Bronchial smooth muscle cell (primary cell): Measurements from ENCODE around the gene NIT2. TPM values are rescaled to one million over a fixed set of nuclear protein-coding genes. Genes with fewer than 3 reads are reported as not detected.

ENCODE experiments used
- total RNA-seq: library from RNA; depleted of rRNA; stranded (reverse); fragments of >200 nt; gene quantifications from 2 replicates; pipeline ENCODE4 v1.2.1, GENCODE V29; 2014

Gene NIT2
- 5.2 and 9.9 TPM in 2 replicates for total RNA-seq

GRCh38 chr3:100334488-100335351 is at the start of gene NIT2:
TSS of gene NIT2 (plus strand) at chr3:100334757. CDS start at chr3:100334792, 35 bp downstream.

GRCh38 chr3:100400780-100401673 is 66.5 kb downstream of the NIT2 start, which contains the start of the genes LNP1 and TOMM70:
TSS of gene LNP1 (plus strand) at chr3:100401539. CDS start at chr3:100429730, 28,191 bp downstream.
TSS of gene TOMM70 (minus strand) at chr3:100401089. CDS start at chr3:100400949, 140 bp downstream.

Other genes with a start within 250 kb of the NIT2 start
- 7.6 and 16.2 TPM in 2 replicates for gene FILIP1L, start 220.3 kb upstream of the NIT2 start, total RNA-seq
- gene TBC1D23, start 73.8 kb upstream of the NIT2 start, total RNA-seq, result 50.2 and 62.3 TPM in 2 replicates
- 29.9 and 44.9 TPM in 2 replicates for gene TOMM70, start 66.3 kb downstream of the NIT2 start, total RNA-seq
- 3.9 and 4.6 TPM in 2 replicates for gene LNP1, start 66.8 kb downstream of the NIT2 start, total RNA-seq
- 13.7 and 25.4 TPM in 2 replicates for gene TMEM45A, start 157.9 kb downstream of the NIT2 start, total RNA-seq